ENCODE data around the gene COL4A2.

The COL4A2 gene

DNA sequence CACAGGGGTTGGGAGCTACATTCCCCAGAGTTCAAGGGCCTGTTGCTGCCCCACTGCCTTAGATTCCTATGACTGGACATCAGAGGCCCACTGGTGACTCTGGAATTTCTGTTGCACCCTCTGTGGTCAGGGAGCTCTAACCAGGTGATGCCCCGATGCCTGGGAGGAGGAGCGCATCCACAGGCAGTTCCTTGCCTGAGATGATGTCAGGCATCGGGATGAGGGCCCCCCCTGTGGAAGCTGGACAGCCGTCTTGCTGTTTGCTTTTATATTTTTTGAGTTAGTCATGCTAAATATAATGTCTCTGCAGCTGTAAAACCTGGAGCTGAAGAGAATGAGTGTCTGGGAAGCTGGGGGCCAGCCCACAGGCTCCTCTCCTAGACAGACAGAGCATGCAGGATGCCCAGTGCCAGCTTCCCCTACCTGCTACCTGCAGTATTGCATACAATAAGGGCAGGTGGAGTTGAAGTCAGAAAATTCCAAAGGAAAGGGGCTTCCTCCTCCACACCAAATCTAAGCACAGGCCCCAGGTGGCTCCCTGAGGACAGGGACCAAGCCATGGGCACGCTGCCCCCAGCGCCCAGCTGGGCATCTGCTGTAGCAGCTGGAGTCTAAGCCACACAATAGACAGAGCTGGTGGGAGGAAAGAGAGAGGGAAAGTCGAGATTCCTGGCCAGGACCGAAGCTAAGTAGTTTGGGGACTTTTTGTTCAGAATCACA lies 16.2 kb downstream of the COL4A2 start:
- no peak for DNase-seq

DNA sequence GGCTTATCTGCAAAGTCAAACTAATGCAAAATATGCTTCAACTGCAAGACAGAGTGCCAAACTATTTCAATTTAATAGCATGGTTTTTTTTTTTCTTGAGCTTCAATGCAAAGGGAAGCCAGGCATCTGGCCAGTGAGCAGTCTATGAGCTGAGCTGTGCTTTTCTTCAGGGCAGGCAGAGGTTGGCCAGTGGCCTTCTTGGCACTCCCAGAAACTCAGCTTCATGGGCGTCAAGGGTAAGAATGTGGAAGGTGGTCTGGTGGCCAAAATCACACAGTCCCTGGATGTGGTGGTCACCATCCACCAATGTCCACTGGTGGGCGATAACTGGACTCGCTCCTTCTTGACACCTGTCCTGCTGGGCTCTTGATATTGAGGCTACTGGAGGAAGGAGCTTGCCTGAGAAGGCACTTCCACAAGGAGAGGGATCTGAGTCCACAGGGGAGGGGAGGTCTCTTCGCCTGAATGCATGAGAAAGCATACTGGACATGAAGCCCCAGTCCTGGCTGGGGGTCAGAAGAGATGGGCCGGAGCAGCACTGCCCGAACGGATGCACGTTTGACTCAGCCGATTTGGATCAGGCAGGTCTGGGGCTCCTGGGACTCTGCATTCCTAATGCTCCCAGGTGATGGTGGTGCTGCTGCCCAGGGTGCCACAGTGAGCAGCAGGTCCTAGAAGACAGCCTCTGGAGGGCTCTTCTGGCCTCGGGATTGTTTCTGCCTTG lies 17.1 kb downstream of the COL4A2 start:
- no peak for DNase-seq

DNA sequence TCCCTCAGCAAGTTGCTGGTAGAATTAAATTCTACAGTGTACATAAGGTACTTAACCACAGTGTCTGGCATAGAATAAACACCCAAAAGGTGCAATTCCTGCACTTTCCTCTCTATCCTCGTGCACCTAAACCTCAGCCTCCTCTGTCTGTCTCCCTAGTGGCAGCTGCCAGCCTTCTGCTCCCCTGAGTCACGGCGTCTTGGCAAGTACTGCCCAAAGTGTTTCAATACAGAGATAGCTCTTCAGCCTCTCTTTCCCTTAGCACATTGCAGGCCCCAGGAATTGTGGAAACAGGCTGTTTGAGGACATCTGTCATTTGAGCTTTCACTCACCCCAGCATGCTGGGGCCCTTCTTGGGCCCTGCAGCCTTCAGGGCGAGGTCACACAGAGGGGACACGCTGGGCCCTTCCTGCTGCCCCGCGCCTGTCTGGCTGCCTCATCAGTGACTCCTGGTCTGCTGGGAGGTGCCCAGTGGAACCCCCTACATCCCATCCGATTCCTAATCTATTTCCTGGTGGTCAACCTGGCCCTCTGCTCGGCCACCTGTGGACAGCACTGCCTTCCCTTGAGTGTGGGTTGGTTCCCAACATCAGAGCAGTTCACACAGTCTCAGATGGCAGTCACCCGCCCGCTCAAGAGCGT lies 19.3 kb downstream of the COL4A2 start:
- no peak for DNase-seq

DNA sequence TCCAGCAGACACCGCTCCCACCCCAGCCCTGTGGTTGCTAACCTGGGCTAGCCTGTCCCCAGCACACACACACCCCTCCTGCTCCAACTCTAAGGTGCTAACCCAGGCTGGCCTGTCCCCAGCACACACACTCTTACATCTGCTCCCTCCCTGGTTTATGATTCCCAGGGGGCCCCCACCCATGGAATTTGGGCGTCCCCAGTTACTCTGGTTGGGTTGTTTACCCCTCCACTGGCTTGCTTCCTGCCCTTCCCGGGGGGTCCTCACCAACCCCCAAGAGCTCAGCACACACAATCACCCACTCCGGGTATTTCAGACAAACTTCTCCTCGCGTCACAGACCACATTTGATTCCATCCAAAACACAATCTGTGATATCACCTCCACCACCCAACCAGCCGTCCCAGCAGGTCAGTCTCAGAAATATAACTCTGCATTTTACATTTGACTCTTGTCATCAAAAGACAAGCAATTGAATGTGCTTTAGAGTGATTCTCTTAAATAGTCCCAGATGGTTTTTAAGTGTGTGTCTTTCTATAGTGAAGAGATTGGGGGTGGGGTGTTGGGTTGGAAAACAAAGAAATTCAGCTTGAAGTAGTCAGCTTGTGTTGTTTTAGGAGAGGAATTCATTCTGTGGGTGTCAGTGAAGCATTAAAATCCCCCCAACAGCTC lies 20.1 kb downstream of the COL4A2 start:
- no peak for DNase-seq

DNA sequence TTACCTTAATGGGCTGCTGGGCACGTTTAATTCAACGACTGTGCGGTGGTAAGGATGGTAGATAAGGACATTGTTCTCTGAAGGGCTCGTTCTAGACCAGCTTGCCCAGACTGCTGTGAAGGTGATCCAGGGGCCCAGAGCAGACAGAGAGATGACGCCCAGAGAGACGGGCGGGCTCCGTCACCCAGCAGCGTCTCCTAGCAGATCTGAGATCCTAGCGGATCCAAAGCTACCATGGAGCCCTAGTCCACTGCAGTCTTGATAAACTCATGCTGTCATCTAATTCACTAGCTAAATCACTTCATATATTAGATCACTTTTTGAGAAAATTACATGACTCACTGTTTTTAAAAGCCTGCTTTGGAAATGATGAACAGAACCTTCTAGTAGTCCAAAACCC lies 21.5 kb downstream of the COL4A2 start:
- no peak for DNase-seq

DNA sequence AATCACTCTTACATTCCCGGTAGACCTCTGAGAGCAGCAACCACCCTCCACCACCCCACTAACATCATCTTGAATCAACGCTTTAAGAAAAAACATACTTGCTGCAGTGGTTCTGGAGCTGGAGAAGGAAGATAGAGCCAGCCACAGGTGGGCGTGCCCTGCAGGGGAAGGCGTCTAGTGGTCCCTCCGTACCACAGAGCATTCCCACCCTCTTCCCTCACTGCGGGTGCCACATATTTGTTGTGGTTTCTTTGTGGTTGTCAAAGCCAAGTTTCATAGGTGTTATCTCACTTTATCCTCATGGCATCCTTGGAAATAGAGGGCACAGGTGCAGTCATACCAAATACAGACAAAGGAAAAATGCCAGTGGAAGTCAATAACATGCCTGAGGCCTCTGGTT lies 22.2 kb downstream of the COL4A2 start:
- no peak for DNase-seq

DNA sequence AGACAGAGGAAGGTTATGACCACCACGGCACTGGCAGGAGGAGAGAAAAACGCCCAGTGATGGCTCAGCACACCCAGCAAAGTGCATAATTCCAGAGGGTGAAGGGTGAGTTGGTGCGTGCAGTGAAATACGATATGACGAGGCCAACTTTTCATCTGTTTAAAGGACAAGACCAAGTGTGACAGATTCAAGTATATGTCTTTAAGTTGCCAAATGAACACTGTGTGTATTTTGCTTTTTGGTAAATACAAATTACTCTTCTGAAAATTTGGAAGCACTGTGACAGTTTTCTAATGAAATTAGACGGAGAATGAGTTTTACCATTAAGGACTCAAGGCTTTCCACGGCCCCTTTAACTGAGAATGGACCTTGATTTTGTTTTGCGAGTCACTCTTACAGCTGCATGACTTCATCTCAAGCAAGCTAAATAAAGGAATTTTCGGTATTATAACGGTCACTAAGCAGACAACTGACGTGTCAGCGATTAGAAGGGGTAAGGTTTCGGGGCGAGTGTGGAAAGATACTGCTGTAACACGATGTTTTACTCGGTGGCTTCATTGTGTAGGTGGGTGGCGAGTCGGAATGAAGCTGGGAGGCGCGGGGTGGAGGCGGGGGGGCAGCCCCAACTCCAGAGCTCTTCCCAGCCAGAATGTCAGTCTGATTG lies 22.8 kb downstream of the COL4A2 start:
- DNase-seq = no peak

DNA sequence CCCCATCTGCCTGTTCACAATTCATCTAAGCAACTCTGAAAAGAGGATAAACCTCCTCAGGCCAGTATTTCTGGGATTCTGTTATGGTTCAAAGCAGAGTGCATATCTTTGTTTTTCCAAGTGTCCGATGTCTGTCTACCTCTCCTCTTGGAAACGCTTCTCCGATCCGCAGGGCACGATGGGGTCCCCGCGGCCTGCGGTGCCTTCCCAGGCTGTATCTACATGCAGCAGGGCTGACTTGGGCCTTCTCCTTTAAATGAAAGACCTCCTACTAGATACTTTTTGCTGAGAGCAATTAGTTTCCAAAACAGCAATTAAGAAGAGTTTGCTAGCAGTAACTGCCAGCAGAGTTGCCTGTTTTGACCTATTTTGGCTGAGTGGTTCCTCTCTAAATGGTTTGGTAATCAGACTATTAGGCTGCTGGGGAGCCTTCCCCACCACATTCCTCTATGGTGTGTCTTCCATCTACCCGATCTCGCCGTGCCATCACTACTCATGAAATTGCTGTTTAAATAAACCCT lies 23.5 kb downstream of the COL4A2 start:
- DNase-seq = no peak

DNA sequence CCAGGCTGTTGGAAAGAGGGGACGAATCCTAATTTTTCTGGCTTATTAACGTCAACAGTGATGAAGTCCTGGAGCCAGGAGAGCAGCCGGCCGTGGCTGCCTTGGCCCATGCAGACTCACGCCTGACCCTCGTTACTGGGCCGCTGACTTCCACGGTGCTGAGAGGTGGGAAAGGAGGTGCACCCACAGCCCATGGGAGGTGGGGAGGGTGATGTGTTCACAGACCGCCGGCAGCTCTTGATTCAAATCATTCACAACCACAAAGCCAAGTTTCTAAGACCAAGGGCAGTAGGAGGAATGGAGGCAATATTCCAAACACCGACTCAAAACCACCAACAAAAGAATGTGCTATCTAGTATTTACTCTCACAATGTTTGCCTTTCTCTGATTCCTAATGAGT lies 24.3 kb downstream of the COL4A2 start:
- no peak for DNase-seq

DNA sequence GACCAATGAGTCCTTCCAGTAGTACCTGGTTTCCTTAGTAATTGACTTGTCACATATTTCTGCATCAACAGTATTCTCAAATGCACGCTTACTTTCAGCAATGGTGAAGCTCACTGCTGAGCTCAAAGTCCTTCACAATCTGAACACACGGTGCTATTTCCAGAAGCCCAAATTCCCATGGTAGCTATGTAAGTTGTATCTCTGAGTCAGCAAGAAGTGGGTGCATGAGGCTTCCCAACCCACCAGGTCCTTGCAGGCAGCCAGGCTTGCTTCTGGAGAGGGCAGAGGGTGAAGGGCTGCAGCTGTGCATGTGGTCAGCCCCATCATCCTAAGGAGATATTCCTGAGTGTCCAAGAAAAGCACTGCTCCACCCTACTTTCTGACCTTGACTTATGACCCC lies 25.7 kb downstream of the COL4A2 start:
- DNase-seq = no peak

DNA sequence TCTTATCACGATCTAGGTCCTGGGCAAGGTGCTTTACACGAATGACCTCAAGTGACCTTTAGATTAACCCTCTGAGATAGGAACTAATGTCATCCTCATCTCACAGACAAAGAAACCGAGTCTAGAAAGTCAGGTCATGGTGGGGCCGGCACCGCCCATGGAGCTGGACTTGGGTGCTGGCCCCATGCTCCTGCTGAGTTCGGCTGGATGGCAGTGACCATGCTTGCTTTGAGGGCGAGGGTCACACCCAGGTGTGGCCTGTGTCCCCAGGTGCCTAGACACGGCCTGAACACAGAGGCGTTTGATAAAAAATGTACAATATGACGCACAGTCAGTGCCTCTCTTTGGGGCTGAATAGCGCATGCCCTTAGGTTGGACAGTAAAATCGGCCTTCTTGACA lies 26.8 kb downstream of the COL4A2 start:
- no peak for DNase-seq

DNA sequence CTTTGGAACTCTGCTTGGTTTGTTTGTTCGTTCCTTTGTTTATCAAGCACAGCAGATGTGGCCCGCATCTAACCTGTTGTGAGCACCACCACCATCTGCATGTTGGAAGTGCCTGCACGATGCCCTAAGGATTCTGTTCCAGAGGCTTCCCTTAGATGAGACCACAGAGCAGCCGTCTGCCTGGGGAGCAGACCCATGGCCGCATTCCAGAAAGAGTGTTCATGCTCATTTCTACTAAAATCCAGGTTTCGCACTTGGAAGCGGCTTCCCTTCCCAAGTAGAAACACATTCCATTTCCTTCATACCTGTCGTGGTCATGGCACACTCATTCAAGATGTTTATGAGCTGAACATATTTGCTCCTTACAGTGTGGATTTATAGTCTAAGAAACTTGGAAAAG lies 27.2 kb downstream of the COL4A2 start:
- no peak for DNase-seq

DNA sequence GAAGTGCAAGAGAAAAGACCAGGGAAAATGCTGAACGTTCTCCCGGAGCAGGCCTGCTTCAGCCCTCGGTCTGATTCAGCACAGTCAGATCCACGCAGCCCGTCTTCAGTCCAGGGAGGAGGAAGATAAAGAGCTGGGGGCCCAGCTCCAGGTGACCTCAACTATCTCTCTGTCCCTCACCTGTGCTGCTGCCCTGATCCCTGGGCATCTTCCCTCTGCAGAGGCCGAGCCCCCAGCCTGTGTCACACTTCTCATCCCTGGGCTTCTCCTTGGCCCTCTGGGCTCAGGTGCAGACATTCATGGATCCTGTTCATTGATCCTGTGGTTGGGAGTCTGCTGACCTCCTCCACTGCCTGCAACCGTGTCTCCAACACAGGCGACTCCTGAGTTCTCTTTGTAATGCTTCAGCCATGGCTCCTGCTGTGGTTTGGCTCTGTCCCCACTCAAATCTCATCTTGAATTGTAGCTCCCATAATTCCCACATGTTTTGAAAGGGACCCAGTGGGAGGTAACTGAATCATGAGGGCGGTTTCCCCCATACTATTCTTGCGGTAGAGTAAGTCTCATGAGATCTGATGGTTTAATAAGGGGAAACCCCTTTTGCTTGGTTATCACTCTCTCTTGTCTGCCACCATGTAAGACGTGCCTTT lies 27.9 kb downstream of the COL4A2 start:
- no peak for DNase-seq

DNA sequence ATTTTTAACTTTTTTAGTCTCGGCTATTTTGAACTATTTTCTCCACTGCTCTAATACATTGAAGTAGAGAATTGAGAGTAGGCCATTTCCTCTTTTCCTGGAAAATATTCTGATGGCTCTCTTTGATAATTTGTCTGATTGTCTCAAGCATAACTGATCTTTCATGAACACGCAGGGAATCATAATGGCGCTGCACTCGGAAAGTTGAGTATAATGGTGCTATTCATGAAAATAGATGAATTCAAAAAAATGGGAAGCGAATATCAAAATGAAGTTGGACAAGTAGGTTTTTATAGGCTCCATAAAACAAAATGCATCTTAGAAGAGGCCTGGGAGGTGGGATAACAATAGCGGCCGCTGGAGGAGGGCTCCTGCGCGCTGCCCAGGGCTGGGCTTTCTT lies 29.0 kb downstream of the COL4A2 start:
- DNase-seq = no peak

DNA sequence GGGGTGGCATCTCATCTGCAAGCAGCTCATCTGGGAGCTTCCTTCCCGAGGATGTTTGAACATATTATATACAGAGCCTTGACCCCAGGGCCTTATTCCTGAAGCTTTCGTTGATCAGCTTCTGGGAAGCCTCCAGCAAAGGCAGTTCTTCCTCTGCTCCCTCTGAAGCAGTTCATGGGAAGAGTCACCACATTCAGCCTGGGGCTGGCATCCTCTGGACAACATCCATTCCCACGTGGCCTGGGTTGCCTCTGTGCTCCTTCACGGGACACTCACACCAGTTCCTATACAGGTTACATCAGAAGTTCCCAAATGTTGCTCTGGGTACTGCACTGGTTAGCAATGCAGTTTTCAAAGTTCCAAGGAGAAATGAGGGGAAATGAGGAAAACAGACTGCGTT lies 29.6 kb downstream of the COL4A2 start:
- DNase-seq = no peak

DNA sequence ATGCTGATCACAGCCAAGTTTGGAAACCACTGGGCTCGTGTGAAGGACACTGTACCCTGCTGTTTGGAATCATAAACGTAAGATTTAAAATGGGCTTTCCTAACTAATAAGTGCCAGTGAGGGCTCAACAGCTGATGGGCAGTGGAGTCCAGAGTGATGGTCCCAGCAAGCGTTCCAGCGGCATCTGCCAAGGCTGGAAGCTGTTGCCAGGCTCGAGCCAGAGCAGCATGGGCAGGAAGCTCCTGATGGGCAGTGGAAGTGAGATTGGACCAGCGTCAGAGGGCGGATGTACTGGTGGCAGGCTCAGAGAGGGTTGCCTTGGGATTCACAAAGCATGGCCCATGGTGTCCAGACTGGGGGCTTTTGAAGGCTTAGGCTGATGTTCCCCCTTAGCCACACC lies 30.2 kb downstream of the COL4A2 start:
- DNase-seq = no peak

DNA sequence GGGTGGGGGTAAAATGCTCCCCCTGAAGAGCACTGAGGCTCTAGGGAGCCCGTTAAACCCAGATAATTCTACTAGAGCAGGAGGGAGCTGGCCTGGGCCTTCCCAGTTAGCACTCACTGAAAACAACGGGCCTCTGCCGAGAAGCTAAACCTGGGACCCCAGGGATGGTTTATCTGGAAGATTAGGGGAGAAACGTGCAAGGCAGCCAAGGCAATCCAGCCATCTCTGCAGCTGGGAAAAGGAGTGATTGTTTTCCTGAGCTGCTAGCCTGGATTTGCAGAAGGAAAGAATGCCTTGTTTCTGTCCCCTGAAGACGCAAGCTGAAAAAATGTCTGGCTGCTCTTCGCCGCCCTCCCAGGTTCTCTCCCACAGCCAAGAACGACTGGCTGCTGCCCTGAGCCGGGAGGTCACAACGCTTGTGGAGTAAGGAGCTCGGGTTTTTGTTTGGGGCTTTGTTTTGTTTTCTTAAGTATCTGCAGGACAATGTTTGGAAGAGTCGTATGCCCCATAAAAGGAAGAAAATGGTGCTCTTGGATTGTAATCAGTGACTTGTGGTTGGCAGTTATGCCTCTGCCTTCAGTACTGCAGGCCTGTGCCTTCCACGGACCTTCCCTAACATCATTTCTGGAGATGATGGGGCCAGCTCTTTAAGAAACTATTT lies 31.5 kb downstream of the COL4A2 start:
- no peak for DNase-seq

DNA sequence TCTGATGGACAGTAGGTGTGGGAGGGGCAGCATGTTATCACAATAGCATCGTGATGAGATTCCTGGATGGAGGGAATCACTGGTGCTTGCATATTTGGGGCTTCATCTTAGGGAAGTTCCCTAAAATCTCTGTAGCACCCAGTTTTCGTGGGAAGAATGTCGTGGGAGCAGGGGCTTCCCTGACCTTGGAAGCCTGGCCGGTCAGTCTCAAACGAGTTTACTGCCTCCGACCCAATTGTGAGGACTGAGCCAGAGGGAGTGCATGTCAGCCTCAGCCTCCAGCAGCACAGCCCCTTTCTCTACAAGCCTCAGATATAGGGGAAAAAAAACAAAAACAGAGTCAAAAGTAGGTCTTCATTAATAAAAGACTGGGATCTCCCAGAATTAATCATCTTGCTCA lies 32.2 kb downstream of the COL4A2 start:
- no peak for DNase-seq

DNA sequence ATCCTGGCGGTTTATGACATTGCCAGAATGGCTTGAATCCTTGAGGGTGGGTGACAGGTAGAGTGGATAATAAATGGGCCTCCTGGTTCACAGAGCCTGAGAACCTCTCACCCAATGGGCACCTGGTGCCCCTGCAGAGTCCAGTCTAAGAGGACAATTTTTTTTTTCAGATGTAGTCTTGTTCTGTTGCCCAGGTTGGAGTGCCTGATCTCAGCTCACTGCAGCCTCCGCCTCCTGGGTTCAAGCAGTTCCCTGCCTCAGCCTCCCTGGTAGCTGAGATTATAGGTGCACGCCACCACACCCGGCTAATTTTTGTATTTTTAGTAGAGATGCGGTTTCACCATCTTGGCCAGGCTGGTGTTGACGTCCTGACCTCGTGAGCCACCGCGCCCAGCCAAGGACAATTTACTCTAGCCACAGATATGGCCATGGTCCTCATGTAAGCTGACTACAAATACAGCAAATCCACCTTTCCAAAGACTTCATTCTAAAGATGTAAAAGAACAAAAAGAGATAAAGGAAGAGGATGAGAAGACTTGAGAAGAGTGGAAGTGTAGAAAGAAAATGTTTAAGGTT lies 33.0 kb downstream of the COL4A2 start:
- DNase-seq = no peak

DNA sequence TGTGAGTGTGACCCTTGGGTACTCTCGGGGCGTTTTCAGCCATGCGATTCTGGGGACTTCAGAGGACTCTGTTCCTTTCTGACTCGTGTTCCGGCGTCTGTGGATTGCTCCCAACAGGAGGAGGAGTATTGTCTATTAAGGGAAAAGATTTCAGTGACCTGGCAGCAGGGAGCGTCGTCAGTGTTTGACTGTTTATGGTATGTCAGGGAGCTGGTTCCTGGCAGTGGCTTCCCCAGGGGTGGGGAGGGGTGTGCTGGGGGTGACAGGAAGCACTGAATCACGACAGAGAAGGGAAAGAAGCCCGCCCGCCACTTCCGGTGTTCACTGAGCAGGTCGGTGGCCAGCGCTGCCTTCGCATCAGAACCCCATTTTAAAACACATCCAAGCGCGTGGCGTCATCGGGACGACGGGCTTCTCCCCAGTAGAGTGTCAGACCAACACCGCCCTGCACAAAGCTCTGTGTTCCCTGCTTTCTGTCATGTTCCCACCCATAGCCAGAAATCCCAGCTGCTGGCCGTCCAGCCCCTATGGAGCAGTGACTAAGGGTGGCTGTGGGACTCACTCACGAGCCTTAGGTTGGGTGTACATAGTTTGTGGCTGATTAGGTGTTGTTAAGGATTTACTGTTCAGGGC lies 33.8 kb downstream of the COL4A2 start:
- no peak for DNase-seq
